Prostate gland (tissue), 2 donors: Measurements from ENCODE around the gene MIER2.

Experiments
- POLR2A ChIP-seq: fragments of 450-650 bp; IDR thresholded peaks from one replicate; pipeline ENCODE4 v1.6.1; 2016; ENCODE audit warnings: antibody characterized with exemption, mild to moderate bottlenecking
- TF ChIP-seq, protein P1 (sequence below), 4 experiments: fragments of 200-600 bp in 2 of 4; fragments of 450-650 bp in 2 of 4; sonication (generic) in 2 of 4; IDR thresholded peaks; 1 replicate in 3 of 4; 2 replicates in 1 of 4; pipeline ENCODE4 v1.5.1; 2016 to 2019; ENCODE audit warnings: antibody characterized with exemption in 4 of 4, mild to moderate bottlenecking in 2 of 4, moderate library complexity in 2 of 4

GRCh38 chr19:367963-368629 is 23.5 kb upstream of the MIER2 start:
- TF ChIP-seq POLR2A, result no peak
- TF ChIP-seq, protein P1, sequence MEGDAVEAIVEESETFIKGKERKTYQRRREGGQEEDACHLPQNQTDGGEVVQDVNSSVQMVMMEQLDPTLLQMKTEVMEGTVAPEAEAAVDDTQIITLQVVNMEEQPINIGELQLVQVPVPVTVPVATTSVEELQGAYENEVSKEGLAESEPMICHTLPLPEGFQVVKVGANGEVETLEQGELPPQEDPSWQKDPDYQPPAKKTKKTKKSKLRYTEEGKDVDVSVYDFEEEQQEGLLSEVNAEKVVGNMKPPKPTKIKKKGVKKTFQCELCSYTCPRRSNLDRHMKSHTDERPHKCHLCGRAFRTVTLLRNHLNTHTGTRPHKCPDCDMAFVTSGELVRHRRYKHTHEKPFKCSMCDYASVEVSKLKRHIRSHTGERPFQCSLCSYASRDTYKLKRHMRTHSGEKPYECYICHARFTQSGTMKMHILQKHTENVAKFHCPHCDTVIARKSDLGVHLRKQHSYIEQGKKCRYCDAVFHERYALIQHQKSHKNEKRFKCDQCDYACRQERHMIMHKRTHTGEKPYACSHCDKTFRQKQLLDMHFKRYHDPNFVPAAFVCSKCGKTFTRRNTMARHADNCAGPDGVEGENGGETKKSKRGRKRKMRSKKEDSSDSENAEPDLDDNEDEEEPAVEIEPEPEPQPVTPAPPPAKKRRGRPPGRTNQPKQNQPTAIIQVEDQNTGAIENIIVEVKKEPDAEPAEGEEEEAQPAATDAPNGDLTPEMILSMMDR (IDR thresholded peaks at IDR 0.05), result no peak
